ENCODE measurements around the gene ITFG2. TPM values are rescaled to one million over a fixed set of nuclear protein-coding genes. Genes with fewer than 3 reads are reported as not detected.

ITFG2 gene
- total RNA-seq, 1 donor from 2014 or later = 90.6 TPM

DNA sequence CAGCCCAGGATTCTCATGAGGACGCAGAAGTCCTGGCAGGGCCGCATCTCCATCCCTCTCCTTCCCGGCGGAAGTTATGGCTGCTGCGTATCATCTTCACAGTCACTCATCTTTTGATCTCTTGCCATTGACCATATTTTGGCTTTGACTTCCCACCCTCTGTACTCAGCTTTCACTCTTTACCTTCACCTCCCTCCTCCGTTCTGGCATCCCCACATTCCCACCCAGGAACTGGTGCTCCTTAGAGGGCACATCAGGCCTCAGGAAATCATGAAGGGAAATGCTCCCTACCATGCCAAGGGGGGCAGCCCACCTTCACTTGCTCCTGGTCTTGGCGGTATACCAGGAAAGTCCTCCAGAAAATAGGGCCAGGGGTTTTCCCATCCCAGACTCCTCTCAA, 43.1 kb downstream of the ITFG2 start:
- H3K9me3 Mint-ChIP-seq = no peaks in the 10 kb centered on the region
- H3K4me3 Mint-ChIP-seq = no peak overlapping the region
- ATAC-seq (ENCODE audit: low read depth) (no peak), DNase-seq (no peak)
- intact Hi-C loops (cut with micrococcal nuclease) = no loop called here
- TF ChIP-seq, protein P1, sequence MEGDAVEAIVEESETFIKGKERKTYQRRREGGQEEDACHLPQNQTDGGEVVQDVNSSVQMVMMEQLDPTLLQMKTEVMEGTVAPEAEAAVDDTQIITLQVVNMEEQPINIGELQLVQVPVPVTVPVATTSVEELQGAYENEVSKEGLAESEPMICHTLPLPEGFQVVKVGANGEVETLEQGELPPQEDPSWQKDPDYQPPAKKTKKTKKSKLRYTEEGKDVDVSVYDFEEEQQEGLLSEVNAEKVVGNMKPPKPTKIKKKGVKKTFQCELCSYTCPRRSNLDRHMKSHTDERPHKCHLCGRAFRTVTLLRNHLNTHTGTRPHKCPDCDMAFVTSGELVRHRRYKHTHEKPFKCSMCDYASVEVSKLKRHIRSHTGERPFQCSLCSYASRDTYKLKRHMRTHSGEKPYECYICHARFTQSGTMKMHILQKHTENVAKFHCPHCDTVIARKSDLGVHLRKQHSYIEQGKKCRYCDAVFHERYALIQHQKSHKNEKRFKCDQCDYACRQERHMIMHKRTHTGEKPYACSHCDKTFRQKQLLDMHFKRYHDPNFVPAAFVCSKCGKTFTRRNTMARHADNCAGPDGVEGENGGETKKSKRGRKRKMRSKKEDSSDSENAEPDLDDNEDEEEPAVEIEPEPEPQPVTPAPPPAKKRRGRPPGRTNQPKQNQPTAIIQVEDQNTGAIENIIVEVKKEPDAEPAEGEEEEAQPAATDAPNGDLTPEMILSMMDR (IDR thresholded peaks at IDR 0.05) = no peak
- CTCF ChIA-PET = interaction anchor here (1.9 kb wide), 1 partner anchor 89 kb away, joined by 6 read pairs; no protein-coding TSS in a partner anchor
- POLR2A ChIA-PET = no interaction called here
- H3K27me3 Mint-ChIP-seq = no peaks in the 10 kb centered on the region
- peaks cover 26% of the 10 kb centered on the region for H3K36me3 Mint-ChIP-seq (ENCODE audit: low read depth)
- peaks cover 2% of the 10 kb centered on the region for H3K4me1 Mint-ChIP-seq
- H3K27ac Mint-ChIP-seq = no peak overlapping the region

DNA sequence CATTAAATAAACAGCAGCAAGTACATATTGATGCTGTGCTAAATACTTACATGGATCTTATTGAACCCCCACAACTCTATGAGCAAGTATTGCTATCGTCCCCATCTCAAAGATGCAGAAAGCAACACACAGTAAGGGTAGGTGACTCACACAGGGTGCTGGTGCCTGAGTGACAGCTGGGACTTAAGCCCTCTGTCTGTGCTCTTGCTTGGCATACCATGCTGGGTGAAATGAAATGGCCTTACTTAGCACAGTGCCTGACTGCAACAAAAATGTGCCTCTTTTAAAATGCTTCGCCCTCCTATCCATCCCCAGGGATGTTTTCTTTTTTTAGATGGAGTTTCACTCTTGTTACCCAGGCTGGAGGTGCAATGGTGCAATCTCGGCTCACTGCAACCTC, 43.6 kb downstream of the ITFG2 start:
- no peak overlapping the region for H3K27ac Mint-ChIP-seq
- H3K4me3 Mint-ChIP-seq = no peak overlapping the region
- no peaks in the 10 kb centered on the region for H3K9me3 Mint-ChIP-seq
- TF ChIP-seq, protein P1 (IDR thresholded peaks at IDR 0.05) = no peak
- no peak for ATAC-seq (ENCODE audit: low read depth)
- intact Hi-C loops (cut with micrococcal nuclease) = no loop called here
- H3K4me1 Mint-ChIP-seq = peaks cover 2% of the 10 kb centered on the region
- DNase-seq = no peak
- ChIA-PET POLR2A (no interaction called here), CTCF (interaction anchor here (1.9 kb wide), 1 partner anchor 88 kb away, joined by 6 read pairs; no protein-coding TSS in a partner anchor)
- H3K36me3 Mint-ChIP-seq (ENCODE audit: low read depth) = peaks cover 25% of the 10 kb centered on the region
- no peaks in the 10 kb centered on the region for H3K27me3 Mint-ChIP-seq

DNA sequence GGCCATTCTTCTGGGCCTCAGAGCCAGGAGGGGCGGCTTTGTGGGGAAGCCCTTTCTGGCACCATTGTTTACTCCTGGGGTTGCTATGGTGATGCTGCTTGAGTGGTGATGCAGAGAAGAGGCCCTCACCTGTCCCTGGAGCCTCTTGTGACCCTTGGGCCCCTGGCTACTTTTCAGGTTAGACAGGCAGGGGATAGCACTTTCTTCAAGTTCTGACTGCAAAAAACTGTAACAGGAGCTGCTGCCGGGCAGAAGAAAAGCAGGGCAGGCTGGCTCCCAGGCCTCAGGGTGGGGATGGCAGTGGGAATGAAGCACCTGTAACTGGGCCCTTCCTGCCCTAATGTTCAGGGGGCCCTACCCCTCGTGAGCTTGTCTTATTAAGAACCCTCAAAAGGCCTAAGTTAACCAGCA, 44.6 kb downstream of the ITFG2 start, which contains the start of gene TEX52:
Gene TEX52, minus strand, starts transcription at position 19 of the 411 bp plus-strand sequence. Its CDS starts 13 bp downstream, at position 6.
- intact Hi-C loops (cut with micrococcal nuclease) = no loop called here
- ChIA-PET CTCF (no interaction called here), POLR2A (no interaction called here)
- H3K4me1 Mint-ChIP-seq = peaks cover 2% of the 10 kb centered on the region
- DNase-seq = no peak
- no peak for ATAC-seq (ENCODE audit: low read depth)
- no peak within 1 kb of the TSS for H3K4me3 Mint-ChIP-seq
- peaks cover 24% of the 10 kb centered on the region for H3K36me3 Mint-ChIP-seq (ENCODE audit: low read depth)
- no peaks in the 10 kb centered on the region for H3K9me3 Mint-ChIP-seq
- no peaks in the 10 kb centered on the region for H3K27me3 Mint-ChIP-seq
- no peak within 1 kb of the TSS for H3K27ac Mint-ChIP-seq
- TF ChIP-seq, protein P1 (IDR thresholded peaks at IDR 0.05) = no peak

DNA sequence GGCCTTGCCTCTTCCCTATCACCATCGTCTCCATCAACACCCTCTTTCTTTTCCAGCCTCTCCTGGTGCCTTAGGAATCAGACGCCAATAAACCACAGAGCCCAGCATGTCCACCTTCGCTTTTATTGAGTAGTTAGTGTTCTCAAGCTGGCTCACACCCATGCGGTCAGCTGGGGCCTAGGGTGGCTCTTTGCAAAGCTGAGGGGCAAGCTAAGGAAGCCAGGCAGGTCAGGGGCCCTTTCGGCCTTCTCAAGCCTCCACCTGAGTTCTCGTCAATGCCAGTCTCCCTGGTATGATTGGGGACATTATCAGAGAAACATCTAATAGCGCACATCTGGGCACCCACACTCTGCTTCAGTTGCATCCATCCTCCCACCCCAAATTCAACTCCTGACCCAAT, 45.1 kb downstream of the ITFG2 start:
- no peaks in the 10 kb centered on the region for H3K27me3 Mint-ChIP-seq
- H3K4me1 Mint-ChIP-seq = peaks cover 2% of the 10 kb centered on the region
- no peaks in the 10 kb centered on the region for H3K9me3 Mint-ChIP-seq
- TF ChIP-seq, protein P1 (IDR thresholded peaks at IDR 0.05) = no peak
- ATAC-seq (ENCODE audit: low read depth) (no peak), DNase-seq (no peak)
- peaks cover 24% of the 10 kb centered on the region for H3K36me3 Mint-ChIP-seq (ENCODE audit: low read depth)
- H3K4me3 Mint-ChIP-seq = no peak overlapping the region
- ChIA-PET CTCF (no interaction called here), POLR2A (no interaction called here)
- intact Hi-C loops (cut with micrococcal nuclease) = no loop called here
- H3K27ac Mint-ChIP-seq = no peak overlapping the region

DNA sequence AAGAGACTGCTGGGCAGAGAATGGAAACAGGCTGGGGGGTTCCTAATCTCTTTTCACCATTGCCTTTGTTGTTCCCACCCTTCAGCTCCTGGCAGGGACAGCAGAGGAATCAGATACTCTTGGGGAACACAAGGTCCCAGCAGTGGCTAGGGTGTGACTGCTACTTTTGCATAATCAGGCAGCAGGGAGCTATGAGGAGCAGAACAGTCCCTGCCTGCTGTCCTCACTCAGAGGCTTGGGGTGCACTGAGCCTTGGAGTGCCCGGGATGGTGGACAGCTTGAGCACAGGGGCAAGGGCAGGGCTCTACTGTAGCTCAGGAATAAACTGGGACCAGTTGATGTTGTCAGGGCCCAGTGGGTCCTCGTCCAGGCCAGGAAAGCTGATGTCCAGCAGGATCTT, 45.9 kb downstream of the ITFG2 start:
- Mint-ChIP-seq H3K27me3 (no peaks in the 10 kb centered on the region), H3K27ac (no peak overlapping the region), H3K4me3 (no peak overlapping the region), H3K9me3 (no peaks in the 10 kb centered on the region), H3K4me1 (peaks cover 2% of the 10 kb centered on the region), H3K36me3 (ENCODE audit: low read depth) (peaks cover 24% of the 10 kb centered on the region)
- intact Hi-C loops (cut with micrococcal nuclease) = no loop called here
- TF ChIP-seq, protein P1 (IDR thresholded peaks at IDR 0.05) = no peak
- DNase-seq (no peak), ATAC-seq (ENCODE audit: low read depth) (no peak)
- ChIA-PET CTCF (no interaction called here), POLR2A (no interaction called here)

Measured in activated B cell treated with CpG ODN at 0.5 μM for 24 hours (primary cell).